Measurements from ENCODE around the gene ERAP2. TPM values are rescaled to one million over a fixed set of nuclear protein-coding genes. Genes with fewer than 3 reads are reported as not detected.

Gene ERAP2
- total RNA-seq, 2 experiments from 2014 or later = 43.0 to 44.5 TPM

GRCh38 chr5:96884995-96885394, 8.7 kb downstream of the ERAP2 start:
- TF ChIP-seq CTCF (IDR thresholded peaks at IDR 0.05) = no peak
- Mint-ChIP-seq H3K4me1 (ENCODE audit: low read depth) (peaks cover 60% of the 10 kb centered on the region), H3K4me3 (peak overlapping the region; percentile 11), H3K27me3 (no peaks in the 10 kb centered on the region), H3K27ac (peak overlapping the region; percentile 85), H3K9me3 (no peaks in the 10 kb centered on the region), H3K36me3 (ENCODE audit: low read depth) (peaks cover 79% of the 10 kb centered on the region)
- DNase-seq = no peak
- no peak for ATAC-seq
- intact Hi-C loops (cut with micrococcal nuclease) = no loop called here
- ChIA-PET CTCF (interaction anchor here (0.6 to 10.0 kb wide), 7 partner anchors 8 to 277 kb away, joined by 3 to 77 read pairs (median 3); partner anchors contain the start of gene ERAP2), POLR2A (interaction anchor here (0.9 to 1.7 kb wide), 8 partner anchors 8 to 274 kb away, joined by 3 to 19 read pairs (median 4); partner anchors contain the start of genes ERAP2 and LNPEP)

GRCh38 chr5:96885518-96886338, 9.4 kb downstream of the ERAP2 start:
- CTCF ChIA-PET = interaction anchor here (0.6 to 10.0 kb wide), 5 partner anchors 9 to 276 kb away, joined by 3 to 77 read pairs (median 4); partner anchors contain the start of gene ERAP2
- H3K27me3 Mint-ChIP-seq = no peaks in the 10 kb centered on the region
- POLR2A ChIA-PET = interaction anchor here (0.9 to 1.7 kb wide), 8 partner anchors 8 to 273 kb away, joined by 3 to 19 read pairs (median 4); partner anchors contain the start of genes ERAP2 and LNPEP

GRCh38 chr5:96893342-96893741, 17.0 kb downstream of the ERAP2 start:
- Mint-ChIP-seq H3K9me3 (no peaks in the 10 kb centered on the region), H3K4me1 (ENCODE audit: low read depth) (peaks cover 47% of the 10 kb centered on the region), H3K27ac (peak overlapping the region; percentile 89), H3K27me3 (no peaks in the 10 kb centered on the region), H3K36me3 (ENCODE audit: low read depth) (peaks cover 59% of the 10 kb centered on the region), H3K4me3 (no peak overlapping the region)
- ATAC-seq (peak; percentile 84), DNase-seq (peak; percentile 63)
- no peak for TF ChIP-seq CTCF (IDR thresholded peaks at IDR 0.05)
- CTCF ChIA-PET = interaction anchor here (0.9 to 1.7 kb wide), 7 partner anchors 15 to 81 kb away, joined by 3 to 8 read pairs (median 3); no protein-coding TSS in a partner anchor
- POLR2A ChIA-PET = interaction anchor here (0.8 to 1.4 kb wide), 9 partner anchors 8 to 87 kb away, joined by 3 to 6 read pairs (median 4); partner anchors contain the start of gene ERAP2
- intact Hi-C loops (cut with micrococcal nuclease) = no loop called here

More at GRCh38 chr5:96885518-96886338, 9.4 kb downstream of the ERAP2 start:
- H3K27ac Mint-ChIP-seq = peak overlapping the region; percentile 85
- intact Hi-C loops (cut with micrococcal nuclease) = no loop called here
- ATAC-seq (peak; percentile 85), DNase-seq (peak; percentile 51)
- peaks cover 52% of the 10 kb centered on the region for H3K4me1 Mint-ChIP-seq (ENCODE audit: low read depth)
- TF ChIP-seq CTCF (IDR thresholded peaks at IDR 0.05) = no peak
- no peaks in the 10 kb centered on the region for H3K9me3 Mint-ChIP-seq
- H3K4me3 Mint-ChIP-seq = peak overlapping the region; percentile 4
- H3K36me3 Mint-ChIP-seq (ENCODE audit: low read depth) = peaks cover 72% of the 10 kb centered on the region

GRCh38 chr5:96896276-96896675, 20.0 kb downstream of the ERAP2 start:
- no peaks in the 10 kb centered on the region for H3K9me3 Mint-ChIP-seq
- H3K4me1 Mint-ChIP-seq (ENCODE audit: low read depth) = peaks cover 57% of the 10 kb centered on the region
- intact Hi-C loops (cut with micrococcal nuclease) = loop anchor here (5.0 kb wide), 1 partner anchor 36 kb away; no protein-coding TSS in a partner anchor
- DNase-seq (peak; percentile 49), ATAC-seq (peak; percentile 52)
- no peak for TF ChIP-seq CTCF (IDR thresholded peaks at IDR 0.05)
- peak overlapping the region; percentile 95 for H3K27ac Mint-ChIP-seq
- no peaks in the 10 kb centered on the region for H3K27me3 Mint-ChIP-seq
- POLR2A ChIA-PET = interaction anchor here (0.7 to 1.4 kb wide), 6 partner anchors 11 to 67 kb away, joined by 3 to 7 read pairs (median 4); partner anchors contain the start of gene ERAP2
- peaks cover 64% of the 10 kb centered on the region for H3K36me3 Mint-ChIP-seq (ENCODE audit: low read depth)
- peak overlapping the region; percentile 75 for H3K4me3 Mint-ChIP-seq
- CTCF ChIA-PET = interaction anchor here (0.7 to 1.9 kb wide), 12 partner anchors 12 to 144 kb away, joined by 3 to 11 read pairs (median 4); partner anchors contain the start of genes ERAP1 and ERAP2

Measured in activated CD8-positive, alpha-beta T cell treated with anti-CD3 and anti-CD28 coated beads for 36 hours (primary cell).